ENCODE data around the gene MTUS2. TPM values are rescaled to one million over a fixed set of nuclear protein-coding genes. Genes with fewer than 3 reads are reported as not detected.
"Not testable (repeated sequence)": the region's sequence is repeated elsewhere in the genome, so short reads cannot be mapped to it uniquely, and the experiment has no call there.

The MTUS2 gene
- total RNA-seq, 4 donors from 2014 or later = 0.08 to 0.57 TPM; not detected in 2

DNA sequence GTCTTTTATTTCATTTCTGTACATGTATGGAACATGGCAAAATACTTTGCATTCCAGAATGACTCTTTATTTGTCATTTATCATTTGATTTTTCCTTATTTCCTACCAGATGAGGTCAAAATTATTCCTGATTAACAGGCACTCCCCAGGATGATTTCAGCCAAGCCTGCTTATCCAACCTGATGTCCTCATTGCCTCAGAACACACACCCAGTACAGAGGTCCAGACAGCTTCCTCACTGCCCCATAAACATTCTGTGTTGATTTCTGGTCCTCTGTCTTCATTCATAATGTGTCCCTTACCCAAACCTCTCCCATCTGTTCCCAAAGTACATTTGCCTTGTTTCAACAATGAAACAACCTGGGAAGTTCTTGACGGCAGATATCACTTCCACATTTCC, 367.4 kb downstream of the MTUS2 start:
- H3K4me1 ChIP-seq = no peaks in the 10 kb centered on the region
- TF ChIP-seq POLR2A (IDR thresholded peaks at IDR 0.05) = no peak
- TF ChIP-seq, protein P1, sequence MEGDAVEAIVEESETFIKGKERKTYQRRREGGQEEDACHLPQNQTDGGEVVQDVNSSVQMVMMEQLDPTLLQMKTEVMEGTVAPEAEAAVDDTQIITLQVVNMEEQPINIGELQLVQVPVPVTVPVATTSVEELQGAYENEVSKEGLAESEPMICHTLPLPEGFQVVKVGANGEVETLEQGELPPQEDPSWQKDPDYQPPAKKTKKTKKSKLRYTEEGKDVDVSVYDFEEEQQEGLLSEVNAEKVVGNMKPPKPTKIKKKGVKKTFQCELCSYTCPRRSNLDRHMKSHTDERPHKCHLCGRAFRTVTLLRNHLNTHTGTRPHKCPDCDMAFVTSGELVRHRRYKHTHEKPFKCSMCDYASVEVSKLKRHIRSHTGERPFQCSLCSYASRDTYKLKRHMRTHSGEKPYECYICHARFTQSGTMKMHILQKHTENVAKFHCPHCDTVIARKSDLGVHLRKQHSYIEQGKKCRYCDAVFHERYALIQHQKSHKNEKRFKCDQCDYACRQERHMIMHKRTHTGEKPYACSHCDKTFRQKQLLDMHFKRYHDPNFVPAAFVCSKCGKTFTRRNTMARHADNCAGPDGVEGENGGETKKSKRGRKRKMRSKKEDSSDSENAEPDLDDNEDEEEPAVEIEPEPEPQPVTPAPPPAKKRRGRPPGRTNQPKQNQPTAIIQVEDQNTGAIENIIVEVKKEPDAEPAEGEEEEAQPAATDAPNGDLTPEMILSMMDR (IDR thresholded peaks at IDR 0.05) = no peak
- WGBS, 2 donors = 75 to 92% methylated on average over 1 of the region's 1 CpG
- DNase-seq = no peak
- no peaks in the 10 kb centered on the region for H3K36me3 ChIP-seq
- H3K27ac ChIP-seq = no peak overlapping the region
- no peaks in the 10 kb centered on the region for H3K27me3 ChIP-seq
- H3K9me3 ChIP-seq = peaks cover 0 to 10% (median 0%) of the 10 kb centered on the region in 3 donors
- intact Hi-C loops (cut with DNase I) = no loop called here
- no peak overlapping the region for H3K4me3 ChIP-seq

DNA sequence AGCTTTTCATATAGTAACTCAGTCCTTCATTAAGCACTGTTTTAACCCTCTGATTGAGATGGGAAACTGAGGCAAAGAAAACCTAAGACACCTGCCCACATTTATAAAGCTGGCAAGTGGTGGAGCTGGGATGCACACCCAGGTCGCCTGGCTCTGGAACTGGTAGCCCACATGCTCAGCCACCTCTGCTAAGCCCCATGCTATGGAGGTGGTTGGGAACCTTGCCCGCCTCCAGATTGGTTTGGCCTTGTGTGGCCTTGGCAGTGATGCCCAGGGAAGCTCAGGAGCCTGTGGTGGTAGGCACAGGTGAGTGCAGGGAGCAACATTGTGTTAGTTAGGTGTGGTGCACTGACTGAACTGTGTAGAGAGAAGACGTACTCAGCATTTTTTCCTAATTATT, 370.2 kb downstream of the MTUS2 start:
- no peak for DNase-seq
- 67 to 71% methylated on average over 3 of the region's 3 CpGs for WGBS, 2 donors
- no peak for TF ChIP-seq POLR2A (IDR thresholded peaks at IDR 0.05)

DNA sequence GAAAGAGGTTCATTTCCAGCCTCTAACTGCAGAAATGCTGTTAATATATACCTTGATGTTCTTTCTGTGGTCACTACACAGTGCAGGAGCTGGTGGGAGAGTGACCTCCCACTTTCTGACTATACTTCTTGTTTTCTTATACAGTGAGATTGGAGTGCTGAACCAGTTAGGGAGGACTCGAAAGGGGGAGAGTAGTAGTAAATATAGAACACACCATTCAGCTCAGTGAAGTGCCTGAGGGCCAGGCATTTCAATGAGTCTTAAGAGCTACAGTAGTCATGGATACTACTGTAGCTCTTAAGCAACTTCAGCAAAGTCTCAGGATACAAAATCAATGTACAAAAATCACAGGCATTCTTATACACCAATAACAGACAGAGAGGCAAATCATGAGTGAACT, 372.9 kb downstream of the MTUS2 start:
- WGBS, 2 donors = 50 to 73% methylated on average over 1 of the region's 1 CpG

More for the DNA sequence above, 370.2 kb downstream of the MTUS2 start:
- Histone ChIP-seq H3K27ac (no peak overlapping the region), H3K4me3 (no peak overlapping the region), H3K9me3 (peaks cover 0 to 1% (median 0%) of the 10 kb centered on the region in 3 donors), H3K27me3 (no peaks in the 10 kb centered on the region), H3K36me3 (no peaks in the 10 kb centered on the region), H3K4me1 (no peaks in the 10 kb centered on the region)
- intact Hi-C loops (cut with DNase I) = no loop called here

DNA sequence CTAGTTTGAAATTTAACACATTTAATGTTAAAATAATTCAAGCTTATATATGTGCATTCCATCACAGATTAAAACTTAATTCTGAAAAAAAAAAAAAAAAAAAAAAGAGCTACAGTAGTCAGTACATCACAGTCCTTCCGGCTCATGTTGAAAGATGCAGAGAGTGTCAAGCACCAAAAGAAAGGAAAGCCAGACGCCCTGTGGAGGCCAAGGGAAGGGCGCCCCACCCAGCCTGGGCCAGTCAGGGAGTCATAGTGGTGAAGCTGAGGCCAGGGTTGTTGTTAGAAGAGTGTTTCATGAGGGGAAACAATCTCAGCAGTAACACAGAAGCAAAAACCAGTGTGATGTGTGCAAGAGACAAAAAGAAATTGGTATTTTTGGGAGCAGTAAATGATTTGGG, 375.3 kb downstream of the MTUS2 start:
- DNase-seq = no peak
- intact Hi-C loops (cut with DNase I) = no loop called here
- no peaks in the 10 kb centered on the region for H3K4me1 ChIP-seq
- TF ChIP-seq, protein P1 (IDR thresholded peaks at IDR 0.05) = no peak
- no peak for TF ChIP-seq POLR2A (IDR thresholded peaks at IDR 0.05)
- 38 to 55% methylated on average over 3 of the region's 3 CpGs for WGBS, 2 donors
- no peak overlapping the region for H3K27ac ChIP-seq
- H3K9me3 ChIP-seq = peaks cover 0 to under 1% (median 0%) of the 10 kb centered on the region in 3 donors
- no peak overlapping the region for H3K4me3 ChIP-seq
- no peaks in the 10 kb centered on the region for H3K36me3 ChIP-seq
- H3K27me3 ChIP-seq = no peaks in the 10 kb centered on the region

More for the DNA sequence above, 372.9 kb downstream of the MTUS2 start:
- no peaks in the 10 kb centered on the region for H3K4me1 ChIP-seq
- intact Hi-C loops (cut with DNase I) = no loop called here
- no peaks in the 10 kb centered on the region for H3K9me3 ChIP-seq
- H3K27me3 ChIP-seq = no peaks in the 10 kb centered on the region
- H3K4me3 ChIP-seq = no peak overlapping the region
- TF ChIP-seq POLR2A (IDR thresholded peaks at IDR 0.05) = no peak
- TF ChIP-seq, protein P1 (IDR thresholded peaks at IDR 0.05) = no peak
- no peak overlapping the region for H3K27ac ChIP-seq
- no peak for DNase-seq
- no peaks in the 10 kb centered on the region for H3K36me3 ChIP-seq

DNA sequence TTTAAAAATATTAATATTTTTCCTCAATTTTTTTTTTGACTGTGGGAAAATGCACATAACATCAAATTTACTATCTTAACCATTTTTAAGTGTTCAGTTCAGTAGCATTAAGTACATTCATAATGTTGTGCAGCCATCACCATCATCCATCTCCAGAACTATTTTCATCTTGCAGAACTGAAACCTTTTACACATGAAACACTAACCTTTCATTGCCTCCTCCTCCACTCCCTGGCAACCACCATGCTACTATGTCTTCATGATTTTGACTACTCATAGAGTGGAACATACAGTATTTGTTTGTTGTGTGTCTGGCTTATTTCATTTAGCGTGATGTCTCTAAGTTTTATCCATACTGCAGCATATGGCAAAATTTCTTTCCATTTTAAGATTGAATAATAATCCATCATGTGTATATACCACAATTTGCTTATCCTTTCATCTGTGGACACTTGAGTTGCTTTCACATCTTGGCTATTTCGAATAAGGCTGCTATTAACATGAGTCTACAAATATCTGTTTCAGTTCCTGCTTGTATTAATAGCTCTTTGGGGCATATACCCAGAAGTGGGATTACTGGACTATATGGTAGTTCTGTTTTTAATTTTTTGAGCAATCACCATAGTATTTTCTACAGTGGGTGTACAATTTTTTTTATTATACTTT, 376.4 kb downstream of the MTUS2 start:
- 67 to 76% methylated on average over 2 of the region's 2 CpGs for whole genome bisulfite sequencing, 2 donors
- no peaks in the 10 kb centered on the region for H3K4me1 ChIP-seq
- no peak overlapping the region for H3K27ac ChIP-seq
- no peak overlapping the region for H3K4me3 ChIP-seq
- H3K27me3 ChIP-seq = no peaks in the 10 kb centered on the region
- H3K9me3 ChIP-seq = peaks cover 0 to 4% (median 0%) of the 10 kb centered on the region in 3 donors
- H3K36me3 ChIP-seq = no peaks in the 10 kb centered on the region
- no peak for DNase-seq
- intact Hi-C loops (cut with DNase I) = no loop called here
- no peak for TF ChIP-seq POLR2A (IDR thresholded peaks at IDR 0.05)
- TF ChIP-seq, protein P1 (IDR thresholded peaks at IDR 0.05) = no peak

DNA sequence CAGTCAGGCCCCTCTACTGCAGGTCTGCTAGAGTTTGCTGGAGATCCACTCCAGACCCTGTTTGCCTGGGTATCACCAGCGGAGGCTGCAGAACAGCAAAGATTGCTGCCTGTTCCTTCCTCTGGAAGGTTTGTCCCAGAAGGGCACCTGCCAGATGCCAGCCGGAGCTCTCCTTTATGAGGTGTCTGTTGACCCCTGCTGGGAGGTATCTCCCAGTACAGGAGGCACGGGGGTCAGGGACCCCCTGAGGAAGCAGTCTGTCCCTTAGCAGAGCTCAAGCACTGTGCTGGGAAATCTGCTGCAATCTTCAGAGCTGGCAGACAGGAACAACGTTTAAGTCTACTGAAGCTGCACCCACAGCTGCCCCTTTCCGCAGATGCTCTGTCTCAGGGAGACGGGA, 382.6 kb downstream of the MTUS2 start:
- DNase-seq; H3K4me3 ChIP-seq; intact Hi-C loops (cut with DNase I); H3K27me3 ChIP-seq; H3K36me3 ChIP-seq; H3K27ac ChIP-seq; H3K4me1 ChIP-seq: not testable (repeated sequence)
- peaks cover 0 to 16% (median 0%) of the 10 kb centered on the region in 3 donors for H3K9me3 ChIP-seq
- WGBS, 2 donors = 81 to 90% methylated on average over 2 to 6 of the region's 6 CpGs
